ENCODE data around the gene EPHA2.
A peak's percentile ranks its signal among the peaks of the same experiment; 100 is the strongest.
"Not testable (repeated sequence)": the region's sequence is repeated elsewhere in the genome, so short reads cannot be mapped to it uniquely, and the experiment has no call there.

EPHA2 gene

GRCh38 chr1:16119504-16119903, 36.4 kb downstream of the EPHA2 start:
- no peak for DNase-seq (ENCODE audit: low read depth in 2 of 2)

DNA sequence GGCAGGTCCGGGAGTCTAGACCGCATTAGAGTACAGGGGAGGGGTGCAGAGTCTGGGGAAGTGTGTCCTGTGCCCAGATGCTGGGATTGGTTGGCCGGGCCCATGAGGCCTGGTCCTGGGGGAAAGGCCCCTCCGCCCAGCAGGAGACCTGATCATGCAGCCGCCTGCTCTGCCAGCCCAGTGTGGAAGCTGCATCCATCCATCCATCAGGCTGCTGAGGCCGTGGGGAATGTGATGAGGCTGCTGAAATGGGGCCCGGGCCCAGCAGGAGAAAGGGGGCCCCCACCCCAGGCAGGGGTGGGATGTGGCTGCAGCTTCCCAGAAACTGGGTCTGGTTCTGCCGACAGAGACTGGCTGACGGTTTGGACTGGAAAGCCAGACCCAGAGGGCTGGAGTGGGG, 37.2 kb downstream of the EPHA2 start:
- DNase-seq (ENCODE audit: low read depth in 2 of 2) = no peak

- DNase-seq (ENCODE audit: low read depth in 2 of 2) = no peak
Observed at GRCh38 chr1:16117936-16118335, 37.9 kb downstream of the EPHA2 start.

DNA sequence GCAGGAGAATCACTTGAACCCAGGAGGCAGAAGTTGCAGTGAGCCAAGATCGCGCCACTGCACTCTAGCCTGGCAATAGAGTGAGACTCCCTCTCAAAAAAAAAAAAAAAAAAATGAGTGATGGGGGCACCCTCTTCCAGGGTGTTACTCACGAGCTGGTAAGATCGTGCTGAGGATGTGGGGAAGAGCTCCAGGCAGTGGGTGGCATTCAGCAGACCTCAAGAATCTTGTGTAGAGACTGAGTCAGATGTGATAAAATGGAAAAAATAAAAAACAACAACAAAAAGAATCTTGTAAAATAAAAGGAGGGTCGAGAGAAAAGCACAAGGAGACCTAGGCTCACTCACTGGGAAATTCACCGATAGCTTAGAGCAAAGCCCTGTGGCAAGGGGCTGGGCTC, 38.5 kb downstream of the EPHA2 start:
- no peak for DNase-seq (ENCODE audit: low read depth in 2 of 2)

- no peak for DNase-seq (ENCODE audit: low read depth in 2 of 2)
Observed at GRCh38 chr1:16116625-16117024, 39.2 kb downstream of the EPHA2 start.

DNA sequence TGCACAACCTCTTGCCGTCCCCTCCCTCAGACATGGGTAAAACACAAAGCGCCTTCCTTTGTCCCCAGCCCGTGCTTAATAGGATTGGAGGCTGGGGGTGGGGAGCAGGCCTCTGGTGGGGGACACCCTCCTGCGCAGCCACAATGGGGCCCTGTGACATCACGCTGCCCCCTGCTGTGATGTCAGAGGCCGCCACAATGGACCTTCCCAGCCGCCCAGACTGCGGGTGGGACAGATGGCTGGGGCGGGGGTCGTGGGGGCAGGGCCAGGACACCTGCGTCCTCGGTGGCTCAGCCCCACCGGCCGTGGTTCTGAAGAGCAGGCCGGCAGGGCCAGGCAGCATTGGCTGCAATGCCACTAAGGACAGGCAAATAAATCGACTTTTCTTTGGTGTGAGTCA, 39.9 kb downstream of the EPHA2 start:
- DNase-seq (ENCODE audit: low read depth in 2 of 2) = no peak

- no peak for DNase-seq (ENCODE audit: low read depth in 2 of 2)
Observed at GRCh38 chr1:16115468-16115983, 40.3 kb downstream of the EPHA2 start.

DNA sequence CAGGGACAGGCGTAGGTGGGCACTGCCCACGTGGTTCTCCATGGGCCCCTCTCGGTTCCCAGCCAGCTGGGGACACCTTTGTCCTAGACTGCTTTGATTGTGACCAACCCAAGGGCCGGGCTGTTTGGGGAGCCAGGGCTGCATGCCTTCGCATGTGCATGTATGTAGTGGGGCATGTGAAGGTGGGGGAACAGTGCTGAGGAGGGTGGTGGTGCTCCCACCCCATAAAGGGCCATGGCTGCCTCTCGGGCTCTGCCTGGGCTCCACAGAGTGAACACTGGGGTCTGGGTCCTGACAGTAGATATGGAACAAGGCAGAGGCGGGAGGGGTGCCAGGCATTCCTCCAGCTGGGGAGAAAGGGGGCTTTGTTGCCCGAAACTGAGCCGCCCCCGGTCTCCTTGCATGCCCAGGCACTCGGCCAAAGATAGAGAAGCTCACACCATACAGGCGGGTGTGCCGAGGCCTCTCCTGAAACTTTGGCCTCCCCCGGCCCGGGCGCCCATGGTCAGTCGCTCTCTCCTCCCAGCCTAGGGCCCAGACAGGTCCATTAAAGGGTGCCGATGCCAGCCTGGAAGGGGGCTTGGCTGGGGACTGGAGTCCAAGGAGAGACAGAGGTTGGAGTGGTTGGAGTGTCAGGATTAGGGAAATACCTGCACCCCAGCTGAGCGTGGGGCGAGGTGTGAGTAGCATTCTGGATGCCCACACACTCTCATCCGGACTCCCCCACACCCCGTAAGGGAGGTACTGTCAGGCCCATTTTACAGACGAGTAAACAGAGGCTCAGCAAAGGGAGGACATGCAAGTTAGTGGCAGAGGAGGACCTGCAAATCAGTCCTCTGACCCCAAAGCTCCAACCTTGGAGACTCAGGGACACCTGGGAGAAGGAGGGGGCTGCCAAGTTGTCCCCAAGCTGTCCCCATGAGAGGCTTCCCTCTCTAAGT, 41.1 kb downstream of the EPHA2 start:
- DNase-seq (ENCODE audit: low read depth in 2 of 2) = no peak

DNA sequence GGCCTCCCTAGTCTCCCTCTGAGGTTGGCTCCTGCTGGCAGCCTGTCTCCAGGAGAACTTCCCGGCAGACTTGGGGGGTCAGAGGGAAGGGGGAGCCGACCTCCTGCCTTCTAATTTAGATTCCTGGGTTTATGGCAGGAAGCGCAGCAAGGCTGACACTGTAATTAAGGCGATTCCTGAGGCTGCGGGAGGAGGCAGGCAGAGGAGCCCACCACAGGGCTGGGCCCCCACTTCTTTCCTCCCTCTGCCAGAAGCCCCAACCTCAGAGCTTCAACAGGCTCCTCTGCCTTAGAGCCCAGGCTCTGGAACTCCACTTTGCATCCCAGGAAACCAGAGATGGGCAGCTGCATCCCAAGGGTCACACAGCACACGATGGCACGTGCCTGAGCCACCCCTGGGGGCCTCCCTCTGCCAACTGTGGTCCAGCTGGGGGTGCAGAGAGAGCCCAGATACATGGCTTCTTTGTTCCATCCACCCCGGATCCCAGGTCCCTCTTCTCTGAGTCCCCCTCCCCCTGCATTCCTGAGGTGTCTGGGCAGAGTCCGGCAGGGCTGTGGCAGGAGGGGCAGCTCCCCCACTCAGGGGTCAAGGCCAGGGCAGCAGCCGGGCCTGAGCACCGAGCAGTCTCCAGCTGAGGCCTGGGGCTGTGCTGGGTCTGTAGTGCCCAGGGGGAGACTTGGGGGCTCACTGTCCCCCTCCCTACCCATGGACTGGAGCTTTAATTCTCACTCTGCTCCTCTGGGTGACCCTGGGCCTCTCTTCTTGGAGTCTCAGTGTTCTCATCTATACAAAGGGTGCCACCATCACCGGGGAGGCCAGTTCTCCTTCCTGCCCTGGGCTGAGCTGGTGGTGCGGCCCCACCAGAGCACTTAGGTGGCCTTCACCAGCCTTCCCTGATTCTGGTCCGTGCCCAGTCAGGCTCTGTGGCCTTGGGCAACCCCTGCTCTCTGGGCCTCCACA, 43.0 kb downstream of the EPHA2 start:
- no peak for DNase-seq (ENCODE audit: low read depth in 2 of 2)

- peak; percentile 23 to 35 for DNase-seq (ENCODE audit: low read depth in 2 of 2)
Observed at GRCh38 chr1:16111771-16112595, 43.9 kb downstream of the EPHA2 start.

- no peak for DNase-seq (ENCODE audit: low read depth in 2 of 2)
Observed at GRCh38 chr1:16110884-16111283, 45.0 kb downstream of the EPHA2 start.

DNA sequence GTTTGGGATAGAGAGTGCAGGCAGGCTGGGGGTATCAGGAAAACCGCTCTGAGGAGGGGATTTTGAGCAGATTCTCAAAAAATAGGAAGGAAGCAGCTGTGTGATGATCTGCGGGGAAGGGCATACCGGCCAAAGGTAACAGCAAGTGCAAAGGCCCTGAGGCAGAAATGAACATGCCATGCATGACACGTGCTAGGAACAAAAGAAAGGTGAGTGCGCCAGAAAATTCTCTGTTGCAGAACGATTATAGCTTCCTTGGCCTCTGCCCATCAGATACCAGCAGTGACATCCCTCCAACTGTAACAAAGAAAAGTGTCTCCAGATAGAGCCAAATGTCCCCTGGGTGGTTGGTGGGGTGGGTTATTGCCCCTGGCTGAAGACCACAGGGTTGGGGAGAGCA, 45.4 kb downstream of the EPHA2 start:
- no peak for DNase-seq (ENCODE audit: low read depth in 2 of 2)

- DNase-seq (ENCODE audit: low read depth in 2 of 2) = no peak
Observed at GRCh38 chr1:16109571-16109970, 46.3 kb downstream of the EPHA2 start.

DNA sequence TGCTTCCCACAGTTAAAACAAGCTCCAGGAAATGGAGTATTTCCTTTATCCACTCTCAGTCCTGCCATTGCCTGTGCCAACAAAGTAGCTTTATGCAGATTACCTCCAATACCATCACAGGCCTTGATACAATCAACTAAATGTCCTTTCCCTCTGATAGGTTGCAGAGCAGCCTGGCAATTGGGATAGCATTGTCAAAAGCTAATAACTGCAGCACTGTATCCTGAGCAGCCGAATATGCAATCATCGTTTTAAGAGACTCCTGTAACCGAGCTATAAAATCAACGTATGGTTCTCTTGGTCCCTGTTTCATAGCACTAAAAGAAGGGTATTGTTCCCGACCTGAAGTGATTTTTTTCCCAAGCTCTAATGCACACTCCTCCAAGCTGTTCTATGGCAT, 48.8 kb downstream of the EPHA2 start:
- DNase-seq (ENCODE audit: low read depth in 2 of 2) = not testable (repeated sequence)

DNA sequence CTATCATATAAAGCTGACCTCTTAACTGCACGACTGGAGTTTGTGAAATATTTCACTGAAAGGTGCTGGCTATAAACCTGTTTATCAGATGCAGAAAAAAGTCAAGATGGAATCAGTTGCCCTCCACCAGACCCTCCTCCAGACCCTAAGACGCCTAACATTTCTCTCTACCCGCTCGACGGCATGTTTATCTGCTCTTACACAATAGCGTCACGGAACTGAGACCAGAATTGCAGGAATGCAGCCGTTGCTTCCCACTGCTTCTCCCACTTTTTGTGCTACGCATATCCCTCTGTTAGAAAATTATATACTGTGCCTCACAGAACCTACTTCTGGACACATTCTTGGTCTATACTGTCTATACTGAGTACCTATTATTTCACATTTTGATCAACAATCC, 54.2 kb downstream of the EPHA2 start:
- no peak for DNase-seq (ENCODE audit: low read depth in 2 of 2)

DNA sequence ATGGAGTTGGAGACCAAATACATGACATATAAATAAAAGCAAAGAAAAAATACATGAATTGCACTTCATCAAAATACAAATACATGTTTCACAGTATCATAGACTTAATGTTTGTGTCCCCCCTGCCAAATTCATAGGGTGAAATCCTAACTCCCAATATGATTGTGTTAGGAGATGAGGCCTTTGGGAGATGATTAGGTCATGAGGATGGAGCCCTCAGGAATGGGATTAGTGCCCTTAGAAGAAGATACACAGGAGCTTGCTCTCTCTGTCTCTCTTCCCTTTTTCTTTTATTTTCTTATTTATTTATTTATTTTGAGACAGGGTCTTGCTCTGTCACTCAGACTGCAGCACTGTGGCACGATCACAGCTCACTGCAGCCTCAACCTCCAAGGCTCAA, 56.5 kb downstream of the EPHA2 start:
- DNase-seq (ENCODE audit: low read depth in 2 of 2) = no peak

DNA sequence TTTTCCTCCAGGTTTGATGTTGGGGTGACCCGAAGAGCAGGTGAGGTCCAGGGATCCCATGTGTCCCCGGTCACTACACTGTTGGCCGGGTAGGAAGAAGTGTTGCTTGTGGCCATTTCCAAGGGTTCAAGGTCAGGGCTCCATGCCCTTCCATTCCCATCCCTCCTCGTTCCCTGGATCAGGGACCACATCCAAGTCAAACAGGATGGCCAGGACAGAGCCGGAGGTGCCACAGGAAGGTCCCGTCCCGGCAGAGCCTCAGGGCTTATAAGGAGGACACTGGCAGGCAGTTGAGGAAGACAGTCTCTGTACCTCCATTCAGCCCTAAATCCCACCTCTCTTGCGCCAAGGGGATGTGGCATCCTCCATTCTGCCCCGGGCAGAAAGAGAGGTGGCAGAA, 60.4 kb downstream of the EPHA2 start:
- no peak for DNase-seq (ENCODE audit: low read depth in 2 of 2)

GRCh38 chr1:16094453-16095158, 61.3 kb downstream of the EPHA2 start:
- DNase-seq (ENCODE audit: low read depth in 2 of 2) = no peak

GRCh38 chr1:16093611-16094010, 62.3 kb downstream of the EPHA2 start:
- DNase-seq (ENCODE audit: low read depth in 2 of 2) = no peak

GRCh38 chr1:16092923-16093511, 62.9 kb downstream of the EPHA2 start:
- DNase-seq (ENCODE audit: low read depth in 2 of 2) = no peak
